ENCODE measurements around the gene SPANXN4.

SPANXN4 gene

GRCh38 chrX:143025628-143026027, at the start of gene SPANXN4:
Gene SPANXN4 (plus strand): TSS chrX:143025928. CDS start chrX:143026015, 87 bp downstream.
- TF ChIP-seq CTCF (IDR thresholded peaks at IDR 0.05) = no peak
- Histone ChIP-seq H3K4me3 (no peak within 1 kb of the TSS), H3K27me3 (no peaks in the 10 kb centered on the region), H3K4me1 (no peaks in the 10 kb centered on the region), H3K36me3 (no peaks in the 10 kb centered on the region), H3K9me3 (no peaks in the 10 kb centered on the region), H3K27ac (no peak within 1 kb of the TSS)
- no peak for DNase-seq
- intact Hi-C loops (cut with DNase I; ENCODE audit: low total_unique reads) = no loop called here

- intact Hi-C loops (cut with DNase I; ENCODE audit: low total_unique reads) = no loop called here
- no peak overlapping the region for H3K27ac ChIP-seq
- no peaks in the 10 kb centered on the region for H3K27me3 ChIP-seq
- DNase-seq = no peak
- no peaks in the 10 kb centered on the region for H3K4me1 ChIP-seq
- no peaks in the 10 kb centered on the region for H3K9me3 ChIP-seq
- no peak overlapping the region for H3K4me3 ChIP-seq
- no peaks in the 10 kb centered on the region for H3K36me3 ChIP-seq
- TF ChIP-seq CTCF (IDR thresholded peaks at IDR 0.05) = no peak
Measured at GRCh38 chrX:142977128-142977914, 48.4 kb upstream of the SPANXN4 start.

- H3K27ac ChIP-seq = no peak overlapping the region
- intact Hi-C loops (cut with DNase I; ENCODE audit: low total_unique reads) = no loop called here
- H3K27me3 ChIP-seq = no peaks in the 10 kb centered on the region
- no peaks in the 10 kb centered on the region for H3K36me3 ChIP-seq
- H3K4me3 ChIP-seq = no peak overlapping the region
- no peaks in the 10 kb centered on the region for H3K9me3 ChIP-seq
- no peaks in the 10 kb centered on the region for H3K4me1 ChIP-seq
- no peak for TF ChIP-seq CTCF (IDR thresholded peaks at IDR 0.05)
- DNase-seq = no peak
Measured at GRCh38 chrX:142978130-142978684, 47.5 kb upstream of the SPANXN4 start.

- TF ChIP-seq CTCF (IDR thresholded peaks at IDR 0.05) = no peak
- intact Hi-C loops (cut with DNase I; ENCODE audit: low total_unique reads) = no loop called here
- no peak overlapping the region for H3K4me3 ChIP-seq
- no peaks in the 10 kb centered on the region for H3K27me3 ChIP-seq
- no peak overlapping the region for H3K27ac ChIP-seq
- no peak for DNase-seq
- no peaks in the 10 kb centered on the region for H3K36me3 ChIP-seq
- no peaks in the 10 kb centered on the region for H3K9me3 ChIP-seq
- no peaks in the 10 kb centered on the region for H3K4me1 ChIP-seq
Measured at GRCh38 chrX:142982679-142983078, 43.0 kb upstream of the SPANXN4 start.

- Histone ChIP-seq H3K27me3 (no peaks in the 10 kb centered on the region), H3K27ac (no peak overlapping the region), H3K9me3 (no peaks in the 10 kb centered on the region), H3K4me1 (no peaks in the 10 kb centered on the region), H3K36me3 (no peaks in the 10 kb centered on the region), H3K4me3 (no peak overlapping the region)
- no peak for TF ChIP-seq CTCF (IDR thresholded peaks at IDR 0.05)
- DNase-seq = no peak
- intact Hi-C loops (cut with DNase I; ENCODE audit: low total_unique reads) = no loop called here
Measured at GRCh38 chrX:142994988-142995387, 30.7 kb upstream of the SPANXN4 start.

Measured in tibial artery (tissue), 4 donors.